ENCODE results near the gene TMEM201.

- TF ChIP-seq EZH2 (optimal IDR thresholded peaks at IDR 0.05; ENCODE audit: low read depth, low read length): no peak
- TF ChIP-seq CTCF (IDR thresholded peaks at IDR 0.05; ENCODE audit: low read length): no peak
- TF ChIP-seq EZH2phosphoT487 (IDR thresholded peaks at IDR 0.05; ENCODE audit: low read length): no peak
Measured at GRCh38 chr1:9596415-9597123, 7.9 kb downstream of the TMEM201 start.

All from MM.1S (cell line).